Activated CD8-positive, alpha-beta memory T cell treated with anti-CD3 and anti-CD28 coated beads, Interleukin-2, amount 50 U/mL, for 24 hours (primary cell): ENCODE data around the gene PTN.

ENCODE experiments used
- DNase-seq: peaks from one replicate; pipeline ENCODE4 v3.0.0-alpha.2; 2020; ENCODE audit errors: extremely low read depth

Gene PTN, protein sequence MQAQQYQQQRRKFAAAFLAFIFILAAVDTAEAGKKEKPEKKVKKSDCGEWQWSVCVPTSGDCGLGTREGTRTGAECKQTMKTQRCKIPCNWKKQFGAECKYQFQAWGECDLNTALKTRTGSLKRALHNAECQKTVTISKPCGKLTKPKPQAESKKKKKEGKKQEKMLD

DNA sequence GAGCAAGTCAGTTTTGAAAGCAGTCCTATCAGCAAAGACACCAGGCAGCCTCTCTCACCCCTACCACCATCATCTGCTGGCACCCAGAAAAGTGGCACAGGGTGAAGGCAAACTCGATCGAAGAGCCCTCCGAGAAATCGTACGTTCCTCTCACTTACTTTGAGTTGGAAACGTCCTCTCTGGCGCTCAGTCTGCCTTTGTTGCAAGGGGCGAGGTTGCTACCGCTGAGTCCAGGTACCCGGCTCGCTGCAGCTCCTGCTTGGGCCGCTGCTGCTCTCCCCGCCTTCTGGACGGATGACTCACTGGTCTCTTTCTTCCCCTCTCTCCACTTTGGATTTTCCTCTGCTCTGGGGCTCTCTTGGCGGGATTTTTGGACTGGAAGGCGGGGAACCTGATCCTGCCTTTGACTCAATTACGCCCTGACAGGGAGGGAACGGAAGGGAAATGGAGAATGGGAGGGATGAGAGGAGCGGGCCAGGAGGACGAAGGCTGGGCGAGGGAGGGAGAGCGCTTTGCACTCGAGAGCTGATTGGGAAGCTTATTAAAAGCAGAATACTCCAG, at the start of gene PTN:
PTN (minus strand) TSS at position 453 of the 561 bp plus-strand sequence. CDS start 88,760 bp downstream, outside the sequence.
- no peak for DNase-seq

DNA sequence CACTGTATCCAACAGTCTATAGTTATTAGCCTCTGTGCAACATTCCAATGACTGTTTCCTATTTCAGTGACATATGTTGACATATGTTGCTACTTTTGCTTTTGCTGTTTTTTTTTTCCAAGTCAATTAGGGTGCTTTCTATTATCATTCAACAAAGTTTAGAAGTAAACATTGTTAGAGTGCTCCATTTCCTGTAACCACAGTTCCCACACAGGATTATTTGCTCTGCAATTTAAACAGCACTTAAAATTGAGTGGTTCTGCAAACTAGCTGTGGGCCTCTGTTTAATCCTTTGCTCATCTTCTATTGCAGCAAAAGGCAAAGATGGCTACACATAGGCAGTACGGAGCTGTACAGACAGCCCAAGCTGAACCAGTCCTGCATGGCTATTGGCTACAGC, 46.5 kb upstream of the PTN start:
- DNase-seq, result no peak

DNA sequence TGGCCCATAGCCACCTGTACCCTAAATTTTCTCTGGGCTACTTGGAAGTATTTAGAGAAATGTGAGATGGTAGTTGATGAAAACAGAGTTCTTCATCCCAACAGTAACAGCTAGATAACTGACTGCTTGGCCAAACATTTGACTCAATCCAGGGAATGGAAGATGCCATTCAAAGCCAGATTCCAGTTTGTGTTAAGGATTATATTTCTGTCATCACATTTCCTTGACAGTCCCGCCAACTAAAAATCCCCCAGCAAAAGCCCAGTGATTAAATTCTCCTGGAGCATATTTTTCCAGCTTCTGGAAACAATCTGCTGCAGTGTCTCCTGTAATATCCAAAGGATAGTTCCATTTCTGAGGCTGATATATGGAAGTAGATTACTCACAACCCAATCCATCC, 45.4 kb upstream of the PTN start:
- no peak for DNase-seq

DNA sequence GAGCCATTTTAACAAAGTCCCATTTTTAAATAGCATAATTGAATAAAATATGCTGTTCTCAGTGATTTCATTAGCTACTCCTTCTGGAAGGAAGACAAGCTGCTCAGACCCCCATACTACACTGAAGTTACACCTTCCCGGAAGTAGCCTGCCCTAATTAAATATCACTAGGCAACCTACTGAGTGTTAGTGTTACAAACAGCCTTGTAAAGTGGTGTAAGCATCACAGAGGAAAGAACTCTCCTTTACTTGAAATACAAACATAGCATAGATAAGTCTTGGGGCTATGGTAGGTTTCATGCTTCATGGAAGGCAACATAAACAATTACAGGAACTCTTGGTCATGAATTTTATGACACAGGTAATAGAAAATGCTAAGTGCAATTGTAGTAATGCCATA, 43.4 kb upstream of the PTN start:
- DNase-seq, result no peak

DNA sequence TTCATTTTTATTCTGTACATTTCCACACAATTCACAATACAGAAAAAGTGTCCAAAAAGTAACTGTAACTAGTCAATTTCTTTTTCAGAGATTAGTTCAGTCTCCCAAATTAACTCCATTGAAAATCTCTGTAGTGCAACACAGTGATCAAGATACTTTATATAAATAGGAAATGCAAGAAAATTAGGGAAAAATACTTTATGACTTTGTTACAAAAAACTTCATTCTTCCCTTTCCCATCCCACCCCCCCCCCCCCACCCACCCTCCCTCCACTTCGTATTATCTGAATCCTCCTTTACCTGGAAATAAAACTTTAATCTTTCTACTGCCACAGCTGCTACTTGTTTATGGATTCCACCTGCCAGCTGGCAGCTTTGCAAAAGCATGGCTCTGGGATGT, 37.5 kb upstream of the PTN start:
- no peak for DNase-seq

DNA sequence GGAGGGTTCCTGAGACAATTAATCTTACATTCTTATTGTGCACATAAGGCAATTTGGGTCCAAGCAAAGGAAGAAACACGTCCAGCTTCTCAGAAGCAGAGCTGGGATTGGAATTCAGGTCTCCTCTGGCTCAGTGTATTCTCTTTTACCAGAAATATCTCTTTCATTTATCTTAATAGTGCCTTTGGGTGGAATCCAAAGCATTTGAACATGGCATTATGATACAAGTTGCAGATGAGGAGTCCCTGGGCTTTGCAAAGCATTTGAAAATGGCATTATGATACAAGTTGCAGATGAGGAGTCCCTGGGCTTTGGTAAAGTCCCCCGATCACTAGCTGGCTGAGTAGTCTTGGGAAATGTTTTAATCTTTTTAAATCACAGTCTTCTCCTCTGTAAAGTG, 30.0 kb upstream of the PTN start:
- DNase-seq, result no peak

DNA sequence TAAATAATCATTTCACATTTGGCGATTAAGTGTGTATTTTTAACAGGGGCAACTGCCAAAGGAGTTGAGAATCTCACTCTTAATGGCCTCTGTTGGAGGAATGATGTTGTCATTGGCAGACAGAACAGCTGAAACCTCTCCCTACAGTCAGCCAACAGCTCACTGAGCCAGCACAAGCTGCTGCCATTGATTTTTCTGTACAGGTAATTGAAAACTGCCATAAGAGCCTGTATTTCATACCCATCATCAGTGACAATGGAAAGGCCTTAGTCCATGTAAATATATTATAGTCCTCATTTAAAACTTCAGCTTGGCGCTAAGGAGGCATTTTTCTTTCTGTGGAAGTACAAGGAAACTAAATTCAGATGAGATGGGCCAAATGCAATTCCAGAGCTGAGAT, 28.1 kb upstream of the PTN start:
- DNase-seq, result no peak

DNA sequence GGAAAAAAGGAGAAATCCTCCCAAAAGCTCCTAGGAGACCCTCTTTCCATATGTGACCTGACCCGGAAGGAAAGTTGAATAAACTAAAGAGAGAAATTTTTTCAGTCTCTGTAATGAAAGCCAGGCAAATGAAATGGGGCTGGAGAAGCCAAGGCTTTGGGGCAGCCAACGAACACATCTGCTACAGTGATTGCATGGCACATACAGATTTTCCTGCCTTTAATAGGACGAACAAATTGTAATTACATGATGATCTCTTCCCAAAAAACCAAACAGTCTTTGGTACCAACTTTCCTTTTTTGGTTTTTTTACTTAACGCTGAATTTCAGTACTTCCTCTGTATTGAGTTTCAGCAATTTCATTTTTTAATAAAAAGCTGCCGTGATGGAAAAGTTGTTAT, 23.5 kb upstream of the PTN start:
- DNase-seq, result no peak

DNA sequence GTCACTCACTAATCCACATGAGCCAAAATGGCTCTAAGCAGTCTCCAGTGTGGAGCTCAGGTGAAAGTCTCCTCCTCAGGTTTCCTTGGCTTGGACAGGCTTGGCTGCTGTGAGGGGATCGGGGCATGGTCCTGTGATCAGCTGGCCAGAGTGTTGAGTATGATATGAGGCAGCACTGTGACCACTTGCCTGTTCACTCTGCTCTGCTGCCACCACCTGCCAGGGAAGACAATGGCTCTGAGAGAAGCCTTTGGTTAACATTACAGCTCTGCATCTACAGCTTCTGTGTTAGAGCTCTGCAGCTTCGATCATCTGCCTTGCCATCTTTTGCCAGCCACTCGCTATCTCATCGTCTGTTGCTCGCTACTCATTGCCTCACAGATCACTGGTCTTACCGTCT, 20.1 kb upstream of the PTN start:
- DNase-seq, result no peak

DNA sequence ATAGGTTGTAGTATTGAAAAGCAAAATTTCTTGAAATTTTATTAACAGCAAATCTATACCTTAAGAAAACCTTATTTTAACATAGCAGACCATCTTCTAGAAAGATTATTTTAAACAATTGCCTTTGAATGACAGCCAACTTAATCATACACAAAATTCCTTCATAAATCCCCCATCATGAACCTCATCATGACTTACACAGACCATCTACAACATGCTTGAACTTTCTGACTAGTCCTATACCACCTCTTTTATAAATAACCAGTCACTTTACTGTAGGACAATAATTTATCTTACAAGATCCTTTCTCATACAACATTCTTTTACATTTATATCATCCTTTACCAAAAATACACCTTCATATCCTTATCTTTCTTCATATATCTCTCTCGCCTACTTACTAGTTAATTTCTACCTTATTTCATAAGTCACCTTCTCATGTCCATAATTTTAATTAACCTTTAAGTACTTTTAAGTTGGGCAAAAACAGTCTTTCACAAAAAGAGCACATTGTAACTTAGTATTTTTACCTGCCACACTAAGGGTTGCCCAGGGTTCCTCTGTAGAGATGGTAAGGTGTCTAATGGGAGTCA, 16.6 kb upstream of the PTN start:
- DNase-seq, result no peak

DNA sequence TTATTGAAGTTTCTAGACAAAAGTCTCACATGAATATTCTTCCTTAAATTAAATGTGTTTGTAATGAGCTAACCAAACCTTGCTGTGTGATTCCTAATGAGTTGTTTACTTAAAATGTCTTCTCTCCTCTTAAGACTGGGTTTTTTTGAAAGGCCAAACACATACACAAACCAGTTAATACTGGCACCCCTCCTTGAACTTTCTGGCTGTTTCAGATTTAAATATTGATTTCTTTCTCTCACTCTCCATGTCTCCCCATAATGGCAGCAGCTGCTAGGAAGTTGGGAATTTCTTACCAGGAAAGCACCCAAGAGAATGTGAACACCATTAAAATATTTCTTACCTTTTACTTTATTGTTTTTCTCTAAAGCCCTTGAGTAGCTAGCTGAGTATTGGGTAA, 11.4 kb upstream of the PTN start:
- no peak for DNase-seq

DNA sequence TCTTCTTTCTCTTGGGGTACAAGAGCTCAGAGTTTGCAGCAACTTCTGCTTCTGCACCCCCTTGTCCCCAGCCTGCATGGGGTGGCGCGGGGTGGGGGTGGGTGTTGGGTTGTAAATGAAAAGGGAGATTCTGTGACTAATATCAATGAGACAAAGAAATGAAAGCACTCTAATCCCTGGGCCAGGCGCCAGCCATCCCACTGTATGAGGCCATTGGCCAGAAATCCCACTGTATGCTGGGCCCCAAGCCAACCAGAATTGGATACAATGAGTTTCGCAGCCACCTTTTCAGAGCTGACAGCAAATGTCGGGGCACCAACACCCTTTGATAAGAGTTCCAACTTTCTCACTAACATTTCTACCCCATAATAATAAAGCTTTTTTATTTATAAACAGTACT, 10.9 kb upstream of the PTN start:
- DNase-seq, result no peak

DNA sequence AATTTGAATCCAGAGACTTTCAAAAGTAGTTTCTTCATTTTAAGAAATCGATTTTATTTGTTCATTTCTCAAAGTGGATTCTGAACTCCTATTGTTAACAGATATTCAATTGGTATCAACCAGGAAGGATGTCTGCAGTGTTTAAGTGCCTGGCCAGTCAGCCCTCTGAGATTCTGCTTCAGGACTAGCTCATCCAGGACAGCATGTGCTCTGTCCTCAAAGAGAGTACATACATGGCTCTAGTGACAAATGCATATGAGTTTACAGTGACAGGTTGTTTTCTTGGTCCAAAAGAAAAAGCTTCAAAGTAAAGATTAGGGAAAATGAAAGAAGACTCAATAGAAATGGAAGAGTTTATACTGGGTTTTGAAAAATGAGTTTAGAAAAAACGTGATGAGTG, 8.4 kb upstream of the PTN start:
- no peak for DNase-seq

DNA sequence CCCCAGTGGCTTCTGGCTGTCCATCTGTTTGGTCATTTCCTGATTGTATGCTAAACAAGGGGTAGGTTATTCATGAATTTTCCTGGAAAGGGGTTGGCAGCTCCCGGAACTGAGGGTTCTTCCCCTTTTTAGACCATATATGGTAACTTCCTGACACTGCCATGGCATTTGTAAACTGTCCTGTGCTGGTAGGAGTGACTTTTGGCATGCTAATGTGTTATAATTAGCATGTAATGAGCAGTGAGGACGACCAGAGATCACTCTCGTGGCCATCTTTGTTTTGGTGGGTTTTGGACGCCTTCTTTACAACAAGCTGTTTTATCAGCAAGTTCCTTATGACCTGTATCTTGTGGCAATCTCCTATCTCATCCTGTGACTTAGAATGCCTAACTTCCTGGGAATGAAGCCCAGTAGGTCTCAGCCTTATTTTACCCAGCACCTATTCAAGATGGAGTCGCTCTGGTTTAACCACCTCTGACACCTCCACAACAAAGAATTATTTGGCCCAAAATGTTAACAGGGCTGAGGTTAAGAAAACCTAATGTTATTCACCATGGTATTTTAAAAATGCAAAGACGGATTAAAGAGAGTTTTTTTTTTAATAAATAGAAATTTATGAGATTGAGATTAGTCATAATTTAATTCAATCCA, 2.4 kb upstream of the PTN start:
- DNase-seq, result no peak

DNA sequence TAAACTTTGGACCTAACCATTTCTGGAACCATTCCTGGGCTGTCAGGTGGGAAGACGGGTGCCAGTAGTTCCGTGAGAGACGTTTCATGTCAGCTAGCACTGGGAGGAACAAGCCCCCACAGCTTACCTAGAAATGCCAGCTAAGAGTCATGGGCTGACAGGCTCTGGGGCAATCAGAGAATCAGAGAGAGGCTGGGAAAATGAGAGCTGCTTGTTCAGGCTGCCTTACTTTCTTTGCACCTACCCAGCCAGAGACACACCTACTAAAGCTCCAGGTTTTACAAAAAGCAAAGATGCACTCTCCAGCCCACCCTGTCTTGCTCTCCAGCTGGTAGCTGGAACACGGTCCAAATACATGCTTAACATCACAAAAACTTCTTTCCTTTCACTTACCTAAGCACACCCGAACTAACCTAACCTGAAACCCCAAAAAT, 688 bp downstream of the PTN start:
- no peak for DNase-seq

DNA sequence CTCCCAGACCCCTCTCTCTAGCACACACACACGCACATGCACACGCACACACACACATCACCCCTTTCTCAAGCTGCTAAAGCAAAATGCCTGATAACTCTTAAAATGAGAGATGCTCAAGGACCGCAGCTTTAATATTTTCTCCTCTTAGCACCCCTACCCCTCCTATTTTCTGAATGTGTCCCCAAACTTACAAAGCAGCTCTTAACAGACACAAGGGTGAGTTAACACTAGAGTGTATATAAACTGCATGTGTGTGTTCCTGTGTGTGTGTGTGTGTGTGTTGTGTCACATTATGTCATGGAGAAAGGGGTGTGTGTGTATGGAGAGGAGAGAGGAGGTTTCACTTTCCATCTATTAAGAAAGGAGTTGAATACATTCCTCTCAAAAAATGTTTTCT, 1.3 kb downstream of the PTN start:
- DNase-seq, result no peak

DNA sequence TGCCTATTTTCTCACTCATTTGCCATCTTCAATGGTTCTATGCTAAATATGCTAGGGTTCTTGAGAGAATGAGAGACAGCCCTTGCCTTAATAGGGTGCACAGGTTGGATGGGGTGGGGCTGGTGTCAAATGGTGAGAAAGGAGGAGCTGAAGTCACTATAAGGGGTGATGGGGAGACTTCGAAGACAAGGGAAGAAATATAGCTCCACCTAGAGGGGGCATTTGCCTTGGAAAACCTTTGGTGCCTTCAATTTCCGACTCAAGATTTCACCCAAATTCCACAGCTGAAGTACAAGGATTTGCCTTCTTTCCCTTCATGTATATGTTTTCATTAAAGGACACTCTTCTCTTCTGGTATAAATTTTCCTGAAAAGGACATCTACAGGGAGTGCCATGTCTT, 5.6 kb downstream of the PTN start:
- DNase-seq, result no peak

DNA sequence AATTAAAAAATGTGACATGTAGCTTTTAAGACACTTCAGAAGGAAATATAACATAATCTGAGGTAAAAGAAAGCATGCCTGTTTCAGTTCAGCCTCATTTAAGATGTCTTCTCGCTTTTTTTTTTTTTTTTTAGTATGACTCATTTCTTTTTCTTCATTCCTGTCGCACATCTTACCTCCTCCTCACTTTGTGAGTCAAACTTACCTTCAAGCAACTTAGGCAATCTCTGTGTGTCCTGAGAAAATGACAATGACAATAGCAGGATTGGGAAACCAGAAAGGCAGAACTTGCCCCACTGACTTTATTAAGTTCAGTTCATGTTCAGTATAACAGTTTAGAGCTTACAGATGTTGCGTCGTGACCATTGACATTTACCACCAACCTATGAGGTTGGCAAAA, 7.7 kb downstream of the PTN start:
- DNase-seq, result no peak

DNA sequence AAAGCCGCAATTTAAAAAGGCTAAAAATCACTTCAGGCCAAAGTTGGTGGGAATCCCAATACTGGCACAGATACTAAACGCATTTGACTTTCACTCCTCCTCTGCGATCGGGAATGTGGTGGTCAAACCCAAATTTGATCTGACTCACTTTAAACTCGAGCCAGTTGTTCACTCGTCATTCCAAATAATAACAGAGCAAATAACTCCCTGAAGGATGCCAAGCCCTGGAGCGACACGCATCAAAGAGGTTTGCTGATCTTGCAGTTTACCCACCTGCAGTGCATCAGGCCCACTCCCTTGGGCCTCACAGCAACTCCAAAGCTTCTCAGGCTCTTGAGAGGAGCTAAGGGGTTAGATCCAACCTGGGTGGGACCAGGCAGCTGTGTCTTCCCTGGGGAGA, 12.2 kb downstream of the PTN start:
- no peak for DNase-seq

DNA sequence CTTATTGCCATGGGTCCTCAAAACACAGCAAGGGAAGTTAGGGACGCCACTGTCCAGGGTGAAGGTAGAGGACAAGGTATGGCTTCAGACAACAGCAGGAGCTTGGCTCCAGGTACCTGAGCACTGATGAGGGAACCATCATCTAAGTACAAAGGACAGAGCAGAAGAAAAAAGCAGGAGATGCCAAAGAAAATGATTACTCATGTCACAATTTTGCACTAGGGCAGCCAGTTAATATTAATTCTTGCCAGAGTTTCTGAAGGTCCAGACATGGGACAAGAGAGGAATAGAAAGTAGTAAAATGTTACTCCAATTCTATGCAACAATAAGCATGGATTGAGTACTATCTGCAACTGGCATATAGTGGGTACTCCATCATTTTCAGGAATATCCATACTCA, 14.1 kb downstream of the PTN start:
- no peak for DNase-seq

DNA sequence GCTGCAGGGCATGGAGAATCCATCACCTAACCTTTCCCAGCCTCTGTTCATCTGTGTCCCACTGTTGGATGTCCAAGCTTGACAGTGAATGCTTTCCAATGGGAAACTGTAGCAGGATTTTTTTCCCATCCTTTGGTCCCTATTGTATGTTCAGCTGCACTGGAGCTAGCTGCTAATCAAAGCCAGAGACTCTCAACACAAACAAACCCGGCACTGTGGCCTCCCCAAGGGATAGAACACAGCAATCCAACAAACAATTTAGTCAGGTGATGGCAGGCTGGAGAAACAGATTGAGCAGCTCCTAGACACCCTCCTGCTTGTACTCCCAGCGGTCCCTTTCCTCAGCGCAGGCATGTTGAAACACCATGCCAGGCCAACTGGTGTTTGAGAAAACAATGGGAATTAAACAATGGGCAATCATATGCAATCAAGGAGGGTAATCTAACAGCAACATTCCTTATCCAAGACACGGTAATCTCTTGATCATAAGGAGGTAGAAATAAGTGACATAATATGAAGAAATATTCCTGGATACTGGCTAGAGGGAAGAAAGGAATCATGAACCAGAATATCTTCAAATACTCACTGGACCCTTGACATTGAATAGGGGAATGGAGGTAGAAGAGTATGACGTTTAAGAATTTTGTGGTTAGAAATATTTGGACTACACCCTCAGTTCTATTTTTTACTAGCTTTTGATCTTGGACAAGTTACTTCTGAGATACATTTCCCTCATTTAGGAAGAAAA, 15.0 kb downstream of the PTN start:
- no peak for DNase-seq

DNA sequence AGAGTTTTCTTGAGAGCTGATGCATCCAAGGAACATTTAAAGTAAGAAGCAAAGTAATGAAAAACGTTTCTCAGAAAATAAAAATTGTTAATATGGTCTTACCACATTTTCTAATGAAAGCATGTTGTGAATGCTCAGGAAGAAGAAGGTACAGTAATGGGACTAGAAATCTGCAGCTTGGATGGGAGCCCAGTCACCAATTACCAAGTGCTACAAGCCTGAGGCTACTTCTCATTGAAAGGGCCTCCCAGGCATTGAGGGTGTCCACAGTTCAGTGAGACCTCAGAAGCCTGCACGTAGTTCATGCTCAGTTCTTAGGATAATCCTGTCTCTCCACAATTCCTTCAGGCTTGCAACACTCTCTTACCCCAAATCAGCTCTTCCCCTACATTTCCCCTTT, 17.6 kb downstream of the PTN start:
- DNase-seq, result no peak
